ENCODE results near the gene C1orf210. TPM values are rescaled to one million over a fixed set of nuclear protein-coding genes. Genes with fewer than 3 reads are reported as not detected.

The C1orf210 gene
- total and polyA plus RNA-seq, 2 of the 4 experiments (the other 2 are of a cell fraction), result not detected

DNA sequence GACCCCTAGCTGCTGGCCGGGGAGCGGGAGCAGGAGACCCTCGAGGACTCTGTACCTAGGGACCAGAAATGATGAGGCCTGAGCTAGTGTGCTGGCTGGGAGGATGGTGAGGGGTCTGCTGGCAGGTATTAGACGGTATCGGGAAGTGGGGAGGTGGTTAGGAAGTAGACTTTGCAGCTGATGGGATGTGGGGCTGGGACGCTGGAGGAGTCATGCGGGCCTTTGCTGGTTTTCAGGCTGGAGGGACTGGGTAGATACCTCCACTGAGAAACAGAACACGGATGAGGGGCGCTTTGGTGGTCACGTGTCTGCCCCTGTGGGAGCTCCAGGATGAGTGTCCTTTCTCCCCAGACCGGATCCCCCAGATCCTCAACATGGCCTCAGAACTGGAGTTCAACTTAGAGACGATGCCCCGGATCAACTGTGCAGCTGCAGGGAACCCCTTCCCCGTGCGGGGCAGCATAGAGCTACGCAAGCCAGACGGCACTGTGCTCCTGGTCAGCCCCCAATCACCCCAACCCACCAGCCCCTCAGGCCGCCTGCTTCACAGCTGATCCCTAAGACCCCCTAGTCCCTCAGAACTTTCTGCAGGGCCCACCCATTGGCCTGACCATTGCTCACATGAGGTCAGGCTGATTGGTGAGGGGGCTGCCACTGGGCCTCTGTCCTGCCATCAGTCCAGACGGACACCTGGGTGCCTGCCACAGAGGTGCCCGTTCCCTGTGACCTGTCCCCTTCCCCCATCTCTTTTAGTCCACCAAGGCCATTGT, 23.4 kb upstream of the C1orf210 start:
- Histone ChIP-seq H3K4ac (ENCODE audit: low read depth, low read length) (no peak overlapping the region), H3K14ac (replicated peaks; ENCODE audit: low read depth, low read length) (no peak overlapping the region), H2BK15ac (ENCODE audit: low read depth, low read length) (no peak overlapping the region), H4K20me1 (ENCODE audit: insufficient read depth, low read length) (no peaks in the 10 kb centered on the region; the same call in 1 of the 2 replicates), H4K5ac (ENCODE audit: low read depth, low read length) (no peak overlapping the region), H3K23ac (ENCODE audit: low read depth, low read length) (no peak overlapping the region), H2AK5ac (ENCODE audit: low read depth, low read length) (no peak overlapping the region), H2BK5ac (ENCODE audit: low read depth, low read length, poor library complexity, severe bottlenecking) (no peak overlapping the region), H2BK20ac (ENCODE audit: low read depth, low read length) (no peak overlapping the region), H3K79me1 (ENCODE audit: low read depth in 1 of 2, low read length in 2 of 2) (no peaks in the 10 kb centered on the region), H3K4me1 (ENCODE audit: control insufficient read depth, insufficient read depth, low read length) (no peaks in the 10 kb centered on the region), H3K4me2 (ENCODE audit: low read depth, low read length) (no peak overlapping the region), H2BK120ac (ENCODE audit: low read depth, low read length) (no peak overlapping the region), H3K9me1 (ENCODE audit: insufficient read depth, low read length) (no peaks in the 10 kb centered on the region), H3K36me3 (ENCODE audit: control insufficient read depth, insufficient read depth, low read length) (no peaks in the 10 kb centered on the region), H3K18ac (ENCODE audit: low read depth, low read length) (no peak overlapping the region), H4K8ac (ENCODE audit: low read depth in 2 of 2, low read length in 2 of 2) (no peak overlapping the region), H4K91ac (ENCODE audit: insufficient read depth, low read depth, low read length) (no peak overlapping the region), H2AFZ (replicated peaks; ENCODE audit: low read length, poor library complexity) (no peak overlapping the region), H2AK9ac (replicated peaks; ENCODE audit: low read depth, low read length, poor library complexity) (no peak overlapping the region), H3K9me3 (ENCODE audit: control insufficient read depth, insufficient read depth, low read length) (no peaks in the 10 kb centered on the region), H3K56ac (ENCODE audit: extremely low read depth, insufficient read depth, low read length) (no peak overlapping the region), H3K9ac (ENCODE audit: low read depth, low read length) (no peak overlapping the region), H3K27me3 (ENCODE audit: control insufficient read depth, insufficient read depth, low read length) (peaks cover 8% of the 10 kb centered on the region; the same call in 1 of the 2 replicates), H3K27ac (ENCODE audit: insufficient read depth, low read length) (no peak overlapping the region), H3K4me3 (ENCODE audit: insufficient read depth, low read depth, low read length) (no peak overlapping the region)
- DNase-seq (no peak), ATAC-seq (ENCODE audit: low read depth) (no peak)
- BruUV-seq (replicated peaks), result no TSS peak
- intact Hi-C loops (cut with micrococcal nuclease) (no loop called here), in situ Hi-C loops (cut with MboI; ENCODE audit: low sequenced_read_pairs) (loop anchor here (5.0 kb wide), 1 partner anchor 33 kb away; no protein-coding TSS in a partner anchor), dilution Hi-C loops (cut with HindIII; ENCODE audit: low sequenced_read_pairs, unreplicated experiment) (no loop called here)
- CTCF ChIA-PET, result no interaction called here
- WGBS, 2 experiments (ENCODE audit: extremely low coverage in 2 of 2, insufficient read length in 1 of 2), result 88% methylated on average over 10 of the region's 20 CpGs; no CpG with 5 or more reads in 1 of the 2 experiments
- POLR2A ChIA-PET (ENCODE audit: unreplicated experiment), result no interaction called here
- TF ChIP-seq FOS (IDR thresholded peaks at IDR 0.05; ENCODE audit: low read depth, low read length), result no peak
